RPMI8226 (cell line): ENCODE results near the gene CCSER1.
"Not testable (repeated sequence)": the region's sequence is repeated elsewhere in the genome, so short reads cannot be mapped to it uniquely, and the experiment has no call there.

Source experiments
- DNase-seq: peaks from one replicate; pipeline ENCODE4 v3.0.0-alpha.2; 2015

Gene CCSER1

GRCh38 chr4:91319556-91320268 lies 1192.5 kb downstream of the CCSER1 start:
- no peak for DNase-seq

GRCh38 chr4:91322961-91323360 lies 1195.8 kb downstream of the CCSER1 start:
- DNase-seq = no peak

GRCh38 chr4:91325495-91325894 lies 1198.3 kb downstream of the CCSER1 start:
- DNase-seq = no peak

GRCh38 chr4:91326167-91326566 lies 1199.0 kb downstream of the CCSER1 start:
- DNase-seq = not testable (repeated sequence)

GRCh38 chr4:91330555-91331137 lies 1203.5 kb downstream of the CCSER1 start:
- DNase-seq = no peak

- no peak for DNase-seq
Measured at GRCh38 chr4:91340822-91341221, 1213.6 kb downstream of the CCSER1 start.

GRCh38 chr4:91345632-91346031 lies 1218.4 kb downstream of the CCSER1 start:
- peak; percentile 8 for DNase-seq

- DNase-seq = not testable (repeated sequence)
Measured at GRCh38 chr4:91356496-91356895, 1229.3 kb downstream of the CCSER1 start.

- not testable (repeated sequence) for DNase-seq
Measured at GRCh38 chr4:91358016-91358415, 1230.8 kb downstream of the CCSER1 start.

GRCh38 chr4:91358621-91359020 lies 1231.4 kb downstream of the CCSER1 start:
- not testable (repeated sequence) for DNase-seq

GRCh38 chr4:91359041-91360031 lies 1232.1 kb downstream of the CCSER1 start:
- no peak for DNase-seq

- DNase-seq = no peak
Measured at GRCh38 chr4:91362125-91362524, 1234.9 kb downstream of the CCSER1 start.

- no peak for DNase-seq
Measured at GRCh38 chr4:91366554-91366953, 1239.4 kb downstream of the CCSER1 start.

- no peak for DNase-seq
Measured at GRCh38 chr4:91369116-91369515, 1241.9 kb downstream of the CCSER1 start.

GRCh38 chr4:91373546-91373945 lies 1246.4 kb downstream of the CCSER1 start:
- DNase-seq = no peak

GRCh38 chr4:91405431-91405830 lies 1278.2 kb downstream of the CCSER1 start:
- DNase-seq = not testable (repeated sequence)

GRCh38 chr4:91422011-91422410 lies 1294.8 kb downstream of the CCSER1 start:
- no peak for DNase-seq

GRCh38 chr4:91426725-91427124 lies 1299.5 kb downstream of the CCSER1 start:
- DNase-seq = no peak

GRCh38 chr4:91427171-91427570 lies 1300.0 kb downstream of the CCSER1 start:
- no peak for DNase-seq

GRCh38 chr4:91434631-91435030 lies 1307.4 kb downstream of the CCSER1 start:
- no peak for DNase-seq

GRCh38 chr4:91436556-91436955 lies 1309.4 kb downstream of the CCSER1 start:
- no peak for DNase-seq

- no peak for DNase-seq
Measured at GRCh38 chr4:91447168-91447567, 1320.0 kb downstream of the CCSER1 start.

- DNase-seq = no peak
Measured at GRCh38 chr4:91448668-91449330, 1321.6 kb downstream of the CCSER1 start.
